Measurements from ENCODE around the gene ARL4A. TPM values are rescaled to one million over a fixed set of nuclear protein-coding genes. Genes with fewer than 3 reads are reported as not detected.

The ARL4A gene
- total and polyA plus RNA-seq, 9 of the 15 experiments (the other 6 are each of a cell fraction or from before 2014, with no cell fraction given) = 118 to 688 (median 172) TPM

DNA sequence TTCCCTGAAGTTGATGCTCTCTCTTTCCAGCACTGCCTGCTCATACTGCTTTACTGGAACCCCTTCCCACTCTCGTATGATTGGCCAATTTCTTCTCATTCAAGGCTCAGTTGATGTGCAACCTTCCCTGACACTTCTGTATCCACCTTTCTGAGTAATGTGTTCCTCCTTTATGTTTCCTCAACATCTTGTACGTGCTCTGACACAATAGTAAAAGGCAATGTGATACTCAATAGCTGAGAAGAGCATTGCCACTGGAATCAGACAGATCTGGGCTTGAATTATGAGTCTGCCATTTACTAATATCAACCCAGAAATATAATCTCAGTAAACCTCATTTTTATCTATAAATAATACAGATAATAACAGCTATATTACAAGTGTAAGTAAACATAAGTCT lies 34.7 kb downstream of the ARL4A start:
- Histone ChIP-seq H3K4me2 (ENCODE audit: insufficient read depth, low read length) (peak overlapping the region; percentile 77), H3K9me3 (replicated peaks; ENCODE audit: control insufficient read depth, insufficient read depth, low read depth, low read length) (no peaks in the 10 kb centered on the region), H3K27me3 (ENCODE audit: control insufficient read depth in 2 of 2, insufficient read depth in 2 of 2, low read length in 2 of 2) (no peaks in the 10 kb centered on the region), H3K36me3 (ENCODE audit: control insufficient read depth, insufficient read depth, low read length) (no peaks in the 10 kb centered on the region), H2AFZ (ENCODE audit: low read depth, low read length) (peak overlapping the region; percentile 42; the same call in 1 of the 2 replicates), H4K20me1 (replicated peaks; ENCODE audit: control insufficient read depth, insufficient read depth, low read length) (no peaks in the 10 kb centered on the region), H3K27ac (ENCODE audit: extremely low read depth, low read depth, low read length) (peak overlapping the region; percentile 95), H3K9ac (ENCODE audit: insufficient read depth in 1 of 2, low read depth in 2 of 2, low read length in 2 of 2) (peak overlapping the region; percentile 11 to 84; a peak in 3 of 4 replicates), H3K4me1 (replicated peaks in 1 of 2; ENCODE audit: control insufficient read depth in 2 of 2, insufficient read depth in 2 of 2, low read length in 2 of 2) (peaks cover 24 to 80% of the 10 kb centered on the region in 2 experiments), H3K9me1 (ENCODE audit: control insufficient read depth, insufficient read depth, low read length) (no peaks in the 10 kb centered on the region), H3K4me3 (no peak overlapping the region), H3K79me2 (ENCODE audit: control insufficient read depth, insufficient read depth, low read length) (peaks cover 76% of the 10 kb centered on the region)
- 0% methylated on average over 2 of the region's 2 CpGs for WGBS (ENCODE audit: insufficient coverage, low coverage, missing lambda C conversion rate)
- no TSS peak for BruUV-seq (replicated peaks)
- intact Hi-C loops (cut with micrococcal nuclease) = no loop called here
- FAIRE-seq (peak; percentile 72), ATAC-seq (peak; percentile 6), DNase-seq (ENCODE audit: extremely low read depth in 1 of 4, low spot score in 3 of 4) (no peak)
- POLR2A ChIA-PET = no interaction called here
- CTCF ChIA-PET (ENCODE audit: low intra/inter-chr PET ratio) = no interaction called here
- in situ Hi-C loops (cut with MboI) = loop anchor here (25.0 kb wide), 1 partner anchor 1265 kb away; the partner anchor contains the start of gene ETV1
- TF ChIP-seq CC2D1A (IDR thresholded peaks at IDR 0.05) = no peak
- no peak for TF ChIP-seq STAT5B (CRISPR knock-in tag; IDR thresholded peaks at IDR 0.05)
- TF ChIP-seq POLR2B (IDR thresholded peaks at IDR 0.05; ENCODE audit: low read depth, partially characterized antibody) = peak; percentile 0
- TF ChIP-seq, protein P1, sequence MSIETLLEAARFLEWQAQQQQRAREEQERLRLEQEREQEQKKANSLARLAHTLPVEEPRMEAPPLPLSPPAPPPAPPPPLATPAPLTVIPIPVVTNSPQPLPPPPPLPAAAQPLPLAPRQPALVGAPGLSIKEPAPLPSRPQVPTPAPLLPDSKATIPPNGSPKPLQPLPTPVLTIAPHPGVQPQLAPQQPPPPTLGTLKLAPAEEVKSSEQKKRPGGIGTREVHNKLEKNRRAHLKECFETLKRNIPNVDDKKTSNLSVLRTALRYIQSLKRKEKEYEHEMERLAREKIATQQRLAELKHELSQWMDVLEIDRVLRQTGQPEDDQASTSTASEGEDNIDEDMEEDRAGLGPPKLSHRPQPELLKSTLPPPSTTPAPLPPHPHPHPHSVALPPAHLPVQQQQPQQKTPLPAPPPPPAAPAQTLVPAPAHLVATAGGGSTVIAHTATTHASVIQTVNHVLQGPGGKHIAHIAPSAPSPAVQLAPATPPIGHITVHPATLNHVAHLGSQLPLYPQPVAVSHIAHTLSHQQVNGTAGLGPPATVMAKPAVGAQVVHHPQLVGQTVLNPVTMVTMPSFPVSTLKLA (conservative IDR thresholded peaks at IDR 0.05) = 0 out of 4 replicates have a peak, but pooled peaks of 1 of the 2 experiments have one; percentile 33
- TF ChIP-seq, protein P2, sequence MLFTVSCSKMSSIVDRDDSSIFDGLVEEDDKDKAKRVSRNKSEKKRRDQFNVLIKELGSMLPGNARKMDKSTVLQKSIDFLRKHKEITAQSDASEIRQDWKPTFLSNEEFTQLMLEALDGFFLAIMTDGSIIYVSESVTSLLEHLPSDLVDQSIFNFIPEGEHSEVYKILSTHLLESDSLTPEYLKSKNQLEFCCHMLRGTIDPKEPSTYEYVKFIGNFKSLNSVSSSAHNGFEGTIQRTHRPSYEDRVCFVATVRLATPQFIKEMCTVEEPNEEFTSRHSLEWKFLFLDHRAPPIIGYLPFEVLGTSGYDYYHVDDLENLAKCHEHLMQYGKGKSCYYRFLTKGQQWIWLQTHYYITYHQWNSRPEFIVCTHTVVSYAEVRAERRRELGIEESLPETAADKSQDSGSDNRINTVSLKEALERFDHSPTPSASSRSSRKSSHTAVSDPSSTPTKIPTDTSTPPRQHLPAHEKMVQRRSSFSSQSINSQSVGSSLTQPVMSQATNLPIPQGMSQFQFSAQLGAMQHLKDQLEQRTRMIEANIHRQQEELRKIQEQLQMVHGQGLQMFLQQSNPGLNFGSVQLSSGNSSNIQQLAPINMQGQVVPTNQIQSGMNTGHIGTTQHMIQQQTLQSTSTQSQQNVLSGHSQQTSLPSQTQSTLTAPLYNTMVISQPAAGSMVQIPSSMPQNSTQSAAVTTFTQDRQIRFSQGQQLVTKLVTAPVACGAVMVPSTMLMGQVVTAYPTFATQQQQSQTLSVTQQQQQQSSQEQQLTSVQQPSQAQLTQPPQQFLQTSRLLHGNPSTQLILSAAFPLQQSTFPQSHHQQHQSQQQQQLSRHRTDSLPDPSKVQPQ (CRISPR knock-in tag; IDR thresholded peaks at IDR 0.05; ENCODE audit: borderline replicate concordance) = no peak
- TF ChIP-seq, protein P3, sequence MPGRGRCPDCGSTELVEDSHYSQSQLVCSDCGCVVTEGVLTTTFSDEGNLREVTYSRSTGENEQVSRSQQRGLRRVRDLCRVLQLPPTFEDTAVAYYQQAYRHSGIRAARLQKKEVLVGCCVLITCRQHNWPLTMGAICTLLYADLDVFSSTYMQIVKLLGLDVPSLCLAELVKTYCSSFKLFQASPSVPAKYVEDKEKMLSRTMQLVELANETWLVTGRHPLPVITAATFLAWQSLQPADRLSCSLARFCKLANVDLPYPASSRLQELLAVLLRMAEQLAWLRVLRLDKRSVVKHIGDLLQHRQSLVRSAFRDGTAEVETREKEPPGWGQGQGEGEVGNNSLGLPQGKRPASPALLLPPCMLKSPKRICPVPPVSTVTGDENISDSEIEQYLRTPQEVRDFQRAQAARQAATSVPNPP (IDR thresholded peaks at IDR 0.05; ENCODE audit: borderline replicate concordance, insufficient read depth, insufficient read length) = no peak
- TF ChIP-seq, protein P4, sequence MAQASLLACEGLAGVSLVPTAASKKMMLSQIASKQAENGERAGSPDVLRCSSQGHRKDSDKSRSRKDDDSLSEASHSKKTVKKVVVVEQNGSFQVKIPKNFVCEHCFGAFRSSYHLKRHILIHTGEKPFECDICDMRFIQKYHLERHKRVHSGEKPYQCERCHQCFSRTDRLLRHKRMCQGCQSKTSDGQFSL (CRISPR knock-in tag; IDR thresholded peaks at IDR 0.05) = no peak
- TF ChIP-seq, protein P4 (tag; IDR thresholded peaks at IDR 0.05) = peak in 1 of 2 experiments; percentile 7; a peak in 1 of 4 replicates
- peak; percentile 12 for TF ChIP-seq MEIS2 (IDR thresholded peaks at IDR 0.05; ENCODE audit: partially characterized antibody)
- TF ChIP-seq, protein P5, sequence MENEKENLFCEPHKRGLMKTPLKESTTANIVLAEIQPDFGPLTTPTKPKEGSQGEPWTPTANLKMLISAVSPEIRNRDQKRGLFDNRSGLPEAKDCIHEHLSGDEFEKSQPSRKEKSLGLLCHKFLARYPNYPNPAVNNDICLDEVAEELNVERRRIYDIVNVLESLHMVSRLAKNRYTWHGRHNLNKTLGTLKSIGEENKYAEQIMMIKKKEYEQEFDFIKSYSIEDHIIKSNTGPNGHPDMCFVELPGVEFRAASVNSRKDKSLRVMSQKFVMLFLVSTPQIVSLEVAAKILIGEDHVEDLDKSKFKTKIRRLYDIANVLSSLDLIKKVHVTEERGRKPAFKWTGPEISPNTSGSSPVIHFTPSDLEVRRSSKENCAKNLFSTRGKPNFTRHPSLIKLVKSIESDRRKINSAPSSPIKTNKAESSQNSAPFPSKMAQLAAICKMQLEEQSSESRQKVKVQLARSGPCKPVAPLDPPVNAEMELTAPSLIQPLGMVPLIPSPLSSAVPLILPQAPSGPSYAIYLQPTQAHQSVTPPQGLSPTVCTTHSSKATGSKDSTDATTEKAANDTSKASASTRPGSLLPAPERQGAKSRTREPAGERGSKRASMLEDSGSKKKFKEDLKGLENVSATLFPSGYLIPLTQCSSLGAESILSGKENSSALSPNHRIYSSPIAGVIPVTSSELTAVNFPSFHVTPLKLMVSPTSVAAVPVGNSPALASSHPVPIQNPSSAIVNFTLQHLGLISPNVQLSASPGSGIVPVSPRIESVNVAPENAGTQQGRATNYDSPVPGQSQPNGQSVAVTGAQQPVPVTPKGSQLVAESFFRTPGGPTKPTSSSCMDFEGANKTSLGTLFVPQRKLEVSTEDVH (IDR thresholded peaks at IDR 0.05; ENCODE audit: low read depth, partially characterized antibody) = no peak
- no peak for TF ChIP-seq TBL1XR1 (IDR thresholded peaks at IDR 0.05; ENCODE audit: low read length in 2 of 2)
- no peak for TF ChIP-seq HDAC8 (tag; IDR thresholded peaks at IDR 0.05)
- TF ChIP-seq TCF7 (IDR thresholded peaks at IDR 0.05; ENCODE audit: borderline replicate concordance) = no peak
